ENCODE results near the gene HMCN2.
A peak's percentile ranks its signal among the peaks of the same experiment; 100 is the strongest.

Gene HMCN2

GRCh38 chr9:130290291-130291181 is 25.0 kb downstream of the HMCN2 start:
- peak; percentile 60 for DNase-seq

DNA sequence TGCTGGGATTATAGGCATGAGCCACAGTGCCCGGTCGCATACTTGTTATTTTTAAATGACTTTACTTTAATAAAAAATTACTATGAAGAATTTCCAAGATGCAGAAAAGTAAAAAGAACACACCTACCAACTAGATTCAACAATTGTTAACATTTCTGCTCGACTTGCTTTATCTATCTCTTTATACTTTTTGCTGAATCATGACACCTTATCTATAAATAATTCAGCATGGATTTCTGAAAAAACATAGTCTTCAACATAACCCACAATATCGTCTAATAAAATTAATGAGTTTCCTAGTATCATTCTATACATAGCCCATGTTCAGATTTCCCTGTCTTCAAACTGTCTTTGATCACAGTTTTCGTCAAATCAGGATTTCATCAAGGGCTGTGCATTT is 25.9 kb downstream of the HMCN2 start:
- no peak for DNase-seq

DNA sequence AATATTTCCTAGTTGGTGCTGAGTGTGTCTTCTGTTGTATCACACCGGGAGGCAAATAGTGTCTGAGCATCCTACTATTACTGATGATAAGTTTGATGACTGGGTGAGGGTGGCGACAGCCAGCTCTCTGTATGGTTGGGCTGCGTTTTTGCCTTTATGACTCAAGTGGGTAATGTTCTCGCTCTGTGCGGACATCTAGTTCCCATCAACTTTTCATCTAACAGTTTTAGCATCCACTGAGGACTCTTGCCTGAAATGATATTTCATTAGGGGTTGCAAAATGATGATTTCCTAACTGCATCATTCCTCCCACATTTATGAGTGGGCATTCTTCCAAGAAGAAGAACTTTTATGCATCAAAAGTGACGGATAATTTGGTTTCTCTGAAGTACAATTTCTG is 26.5 kb downstream of the HMCN2 start:
- DNase-seq, result peak; percentile 20

GRCh38 chr9:130294664-130295063 is 29.1 kb downstream of the HMCN2 start:
- no peak for DNase-seq

- DNase-seq, result no peak
Measured at GRCh38 chr9:130295431-130295830, 29.9 kb downstream of the HMCN2 start.

DNA sequence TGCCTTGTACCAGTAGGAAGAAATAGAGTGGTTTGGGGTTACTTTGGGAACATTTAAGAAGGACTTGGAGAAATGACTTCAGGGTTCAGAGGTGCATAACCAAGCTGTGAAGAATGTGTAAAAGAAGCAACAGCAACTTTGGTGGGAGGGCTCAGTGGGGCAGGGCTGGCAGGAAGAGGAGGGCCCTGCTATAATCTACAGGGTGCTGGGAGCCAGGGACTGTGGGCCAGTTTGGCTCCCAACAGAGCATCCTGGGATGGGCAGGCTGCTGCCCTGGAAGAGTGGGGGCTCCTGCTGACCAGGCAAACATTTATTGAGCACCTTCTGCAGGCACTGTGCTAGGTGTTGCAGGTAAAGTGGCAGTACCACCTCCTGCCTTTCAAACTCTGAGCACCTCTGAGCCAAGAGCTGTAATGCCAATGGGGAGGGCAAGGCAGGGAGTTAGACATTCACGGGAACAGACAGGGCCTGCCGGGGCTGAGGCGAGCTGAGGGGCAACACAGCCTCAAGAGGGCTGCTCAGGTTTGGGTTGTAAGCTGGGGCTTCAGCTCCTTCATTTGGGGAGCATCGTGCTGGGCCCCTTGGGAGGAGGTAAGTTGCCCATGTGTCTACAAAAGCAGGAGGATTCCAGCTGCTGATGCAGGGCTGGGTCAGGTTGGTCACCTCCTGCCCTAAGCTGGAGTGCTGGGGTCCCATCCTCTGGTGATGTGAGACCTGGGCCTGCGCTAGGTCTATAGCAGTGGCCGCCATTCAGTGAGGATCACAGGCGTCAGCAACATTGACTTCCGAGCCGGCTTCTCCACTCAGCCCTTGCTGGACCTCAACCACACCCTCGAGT is 30.6 kb downstream of the HMCN2 start:
- DNase-seq, result no peak

DNA sequence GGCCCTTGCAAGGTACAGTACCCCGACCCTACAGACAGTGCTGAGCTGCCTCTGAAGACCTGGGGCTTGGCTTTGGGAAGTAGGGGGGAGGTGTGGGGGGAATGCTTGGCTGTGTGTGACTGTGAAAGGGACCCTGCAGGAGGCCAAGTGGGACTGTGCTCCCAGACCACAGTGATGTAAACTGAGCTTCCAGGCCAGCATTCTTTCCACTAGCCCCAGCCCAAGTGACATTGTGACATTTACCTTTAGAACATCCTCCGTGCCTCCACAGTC is 31.2 kb downstream of the HMCN2 start:
- DNase-seq, result no peak

- no peak for DNase-seq
Measured at GRCh38 chr9:130297371-130297770, 31.8 kb downstream of the HMCN2 start.

- DNase-seq, result peak; percentile 25
Measured at GRCh38 chr9:130298662-130299279, 33.2 kb downstream of the HMCN2 start.

DNA sequence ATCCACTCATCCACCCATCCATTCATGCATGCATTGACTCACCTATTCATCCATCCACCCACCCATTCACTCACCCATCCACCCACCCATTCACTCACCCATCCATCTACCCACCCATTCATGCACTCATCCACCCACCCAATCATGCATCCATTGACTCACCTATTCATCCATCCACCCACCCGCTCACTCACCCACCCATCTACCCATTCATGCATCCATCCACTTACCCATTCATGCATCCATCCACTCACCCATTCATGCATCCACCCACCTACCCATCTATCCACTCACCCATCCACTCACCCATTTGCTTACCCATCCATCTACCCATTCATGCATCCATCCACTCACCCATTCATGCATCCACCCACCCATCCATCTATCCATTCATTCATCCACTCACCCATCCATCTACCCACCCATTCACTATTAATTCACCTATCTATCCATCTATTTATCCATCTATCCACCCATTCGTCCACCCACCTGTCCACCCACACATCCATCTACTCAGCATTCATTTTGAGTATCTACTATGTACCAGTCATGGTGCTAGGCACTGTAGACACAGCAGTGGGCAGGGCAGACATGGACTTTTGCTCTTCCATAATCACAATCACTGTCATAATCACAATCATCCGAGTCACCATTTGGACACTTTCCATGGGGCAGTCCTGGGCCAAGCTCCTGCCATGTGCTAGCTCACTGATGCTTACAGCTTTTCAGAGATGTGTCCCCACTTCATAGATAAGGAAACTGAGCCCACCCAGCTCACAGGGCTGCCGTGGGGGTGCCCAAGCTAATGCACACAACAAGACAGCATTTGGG is 34.4 kb downstream of the HMCN2 start:
- DNase-seq, result no peak

DNA sequence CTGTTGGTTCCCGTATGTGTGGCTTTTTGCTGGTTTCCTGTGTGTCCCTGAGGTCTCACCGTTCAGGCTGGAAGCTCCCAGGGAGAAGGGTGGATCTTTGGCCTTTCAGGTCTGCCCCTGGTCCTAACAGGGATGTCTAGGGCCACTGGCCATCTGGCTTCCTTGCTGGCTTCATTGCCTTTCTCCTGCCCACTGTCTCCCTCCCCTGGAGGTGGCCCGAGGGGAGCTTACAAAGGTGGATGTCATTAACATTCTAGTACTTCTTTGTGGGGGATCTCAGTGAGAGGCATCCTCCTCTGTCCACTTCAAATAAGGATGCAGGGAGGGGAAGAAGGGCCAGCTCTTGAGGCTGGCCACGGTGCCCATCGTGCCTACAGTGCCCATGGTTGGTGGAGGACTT is 35.2 kb downstream of the HMCN2 start:
- no peak for DNase-seq

DNA sequence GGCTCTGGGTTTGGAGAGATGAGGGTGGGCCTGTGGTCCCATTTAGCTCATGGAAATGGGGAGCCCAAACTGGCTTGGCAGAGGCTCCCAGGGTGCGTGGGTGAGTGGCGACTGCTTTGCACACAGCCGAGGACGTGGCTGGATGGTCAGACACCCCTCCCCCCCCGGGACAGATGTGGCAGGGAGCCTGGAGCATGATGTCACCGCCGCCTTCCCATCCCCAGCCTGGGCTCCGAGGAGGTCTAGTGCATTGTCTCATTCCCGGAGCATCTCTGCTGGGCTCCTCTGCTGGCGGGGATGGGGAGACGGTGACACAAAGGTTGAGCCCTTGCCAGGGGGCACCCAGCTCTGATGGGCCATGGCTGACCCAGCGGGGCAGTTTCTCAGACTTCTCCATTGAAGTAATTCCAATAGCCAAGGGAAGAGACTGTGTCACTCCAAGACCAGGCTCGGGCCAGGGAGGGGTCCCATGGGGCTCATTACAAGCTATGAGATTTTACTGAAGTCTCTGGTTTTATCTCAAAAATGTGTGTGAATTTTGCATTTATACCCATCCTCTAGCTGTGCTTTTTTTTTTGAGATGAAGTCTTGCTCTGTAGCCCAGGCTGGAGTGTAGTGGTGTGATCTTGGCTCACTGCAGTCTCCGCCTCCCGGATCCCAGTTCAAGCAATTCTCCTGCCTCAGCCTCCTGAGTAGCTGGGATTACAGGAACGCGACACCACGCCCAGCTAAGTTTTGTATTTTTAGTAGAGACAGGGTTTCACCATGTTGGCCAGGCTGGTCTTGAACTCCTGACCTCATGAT is 36.1 kb downstream of the HMCN2 start:
- peak; percentile 65 for DNase-seq

GRCh38 chr9:130302785-130303612 is 37.4 kb downstream of the HMCN2 start:
- no peak for DNase-seq

DNA sequence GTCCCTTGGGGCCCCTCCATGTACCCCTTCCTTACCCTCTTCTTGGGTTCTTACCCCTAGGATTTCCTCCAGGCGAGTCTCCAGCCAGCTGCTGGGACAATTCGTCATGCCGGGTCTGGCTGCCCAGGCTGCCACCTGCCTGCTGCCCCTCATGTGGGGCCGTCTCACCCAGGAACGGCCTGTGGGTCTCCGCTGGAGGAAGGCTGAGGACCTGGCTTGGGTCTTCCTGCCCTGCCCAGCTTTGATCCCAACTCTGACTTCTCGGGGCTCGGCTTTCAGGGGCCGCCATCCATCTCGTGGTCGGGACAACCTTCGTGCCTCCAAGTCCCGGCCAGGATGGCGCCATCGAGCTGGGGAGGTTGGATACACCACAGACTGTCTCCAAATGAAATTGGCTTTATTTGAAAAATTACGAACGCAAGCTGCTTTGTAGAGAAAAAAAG is 38.1 kb downstream of the HMCN2 start:
- no peak for DNase-seq

DNA sequence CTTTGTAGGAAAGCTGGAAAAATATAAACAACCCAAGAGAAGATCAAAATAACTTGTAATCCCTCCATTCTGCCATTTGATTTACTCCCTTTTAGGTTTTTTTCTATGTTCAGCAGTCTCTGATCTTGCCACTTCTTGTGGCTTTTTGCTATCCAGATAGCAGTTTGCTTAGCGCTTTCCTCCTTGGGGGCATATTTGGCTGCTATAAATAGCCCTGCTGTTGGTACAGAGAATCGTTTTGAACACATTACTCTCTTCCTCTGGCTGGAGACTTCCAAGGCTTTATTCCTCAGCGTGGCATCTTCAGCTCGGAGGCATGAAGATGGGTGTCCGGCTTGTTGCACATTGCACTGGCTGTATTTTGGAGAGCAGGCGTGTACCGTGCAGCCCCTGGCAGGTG is 38.6 kb downstream of the HMCN2 start:
- DNase-seq, result no peak

DNA sequence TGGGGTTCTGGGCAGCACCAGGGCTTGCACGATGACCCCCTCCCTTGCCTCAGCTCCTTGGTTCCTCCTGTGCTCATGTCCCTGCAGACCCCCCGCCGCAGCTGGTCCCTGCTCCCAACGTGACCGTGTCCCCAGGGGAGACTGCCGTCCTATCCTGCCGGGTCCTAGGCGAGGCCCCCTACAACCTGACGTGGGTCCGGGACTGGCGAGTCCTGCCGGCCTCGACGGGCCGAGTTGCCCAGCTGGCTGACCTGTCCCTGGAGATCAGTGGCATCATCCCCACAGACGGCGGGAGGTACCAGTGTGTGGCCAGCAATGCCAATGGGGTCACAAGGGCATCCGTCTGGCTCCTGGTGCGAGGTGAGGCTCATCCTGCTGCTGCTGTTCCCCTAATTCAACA is 39.1 kb downstream of the HMCN2 start:
- DNase-seq, result no peak

DNA sequence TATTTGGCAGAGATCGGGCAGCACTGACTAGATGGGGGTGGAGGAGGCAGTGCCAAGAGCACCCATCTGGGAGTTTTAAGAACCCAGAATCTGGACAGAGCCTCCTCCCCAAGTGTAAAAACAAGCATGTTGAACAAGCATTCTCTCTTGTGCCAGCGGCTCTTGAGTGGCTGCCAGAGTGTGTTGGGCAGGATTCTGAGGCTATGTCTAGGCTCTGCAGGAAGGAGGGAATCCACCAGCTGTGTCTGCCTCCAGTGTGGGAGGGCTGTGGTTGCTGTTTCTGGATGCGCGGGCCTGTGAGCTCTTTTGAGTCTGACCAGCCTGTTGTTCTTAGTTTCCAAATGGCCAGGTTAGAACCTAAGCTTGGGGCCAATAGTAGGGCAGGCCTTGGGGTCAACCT is 39.8 kb downstream of the HMCN2 start:
- DNase-seq, result no peak

GRCh38 chr9:130306823-130307666 is 41.5 kb downstream of the HMCN2 start:
- no peak for DNase-seq

- no peak for DNase-seq
Measured at GRCh38 chr9:130307667-130307943, 42.0 kb downstream of the HMCN2 start.

GRCh38 chr9:130308081-130308571 is 42.6 kb downstream of the HMCN2 start:
- DNase-seq, result no peak
